ENCODE data around the gene ANO8.

- TF ChIP-seq SUZ12 (IDR thresholded peaks at IDR 0.05), result no peak
- TF ChIP-seq ZNF384 (IDR thresholded peaks at IDR 0.05), result no peak
- no peak for TF ChIP-seq ARNT (IDR thresholded peaks at IDR 0.05)
- no peak for TF ChIP-seq ELF4 (IDR thresholded peaks at IDR 0.05)
- no peak for TF ChIP-seq SP1 (IDR thresholded peaks at IDR 0.05)
- no peak for TF ChIP-seq FOXK2 (IDR thresholded peaks at IDR 0.05)
- no peak for TF ChIP-seq L3MBTL2 (conservative IDR thresholded peaks at IDR 0.05)
- no peak for TF ChIP-seq CTBP1 (IDR thresholded peaks at IDR 0.05; ENCODE audit: borderline replicate concordance)
- TF ChIP-seq TARDBP (IDR thresholded peaks at IDR 0.05), result no peak
- no peak for TF ChIP-seq NFRKB (IDR thresholded peaks at IDR 0.05)
- TF ChIP-seq FOXM1 (IDR thresholded peaks at IDR 0.05; ENCODE audit: borderline replicate concordance), result no peak
These were observed 11.8 kb downstream of the ANO8 start for GRCh38 chr19:17322854-17323253.
